HG02973 (cell line): Measurements from ENCODE around the gene PRDM16.

Experiments
- ATAC-seq: cut with Tn5 transposase; IDR thresholded peaks from one replicate; pipeline ENCODE4 v1.9.1; 2021; ENCODE audit warnings: moderate library complexity; ENCODE audit not compliant: unreplicated experiment

The PRDM16 gene

DNA sequence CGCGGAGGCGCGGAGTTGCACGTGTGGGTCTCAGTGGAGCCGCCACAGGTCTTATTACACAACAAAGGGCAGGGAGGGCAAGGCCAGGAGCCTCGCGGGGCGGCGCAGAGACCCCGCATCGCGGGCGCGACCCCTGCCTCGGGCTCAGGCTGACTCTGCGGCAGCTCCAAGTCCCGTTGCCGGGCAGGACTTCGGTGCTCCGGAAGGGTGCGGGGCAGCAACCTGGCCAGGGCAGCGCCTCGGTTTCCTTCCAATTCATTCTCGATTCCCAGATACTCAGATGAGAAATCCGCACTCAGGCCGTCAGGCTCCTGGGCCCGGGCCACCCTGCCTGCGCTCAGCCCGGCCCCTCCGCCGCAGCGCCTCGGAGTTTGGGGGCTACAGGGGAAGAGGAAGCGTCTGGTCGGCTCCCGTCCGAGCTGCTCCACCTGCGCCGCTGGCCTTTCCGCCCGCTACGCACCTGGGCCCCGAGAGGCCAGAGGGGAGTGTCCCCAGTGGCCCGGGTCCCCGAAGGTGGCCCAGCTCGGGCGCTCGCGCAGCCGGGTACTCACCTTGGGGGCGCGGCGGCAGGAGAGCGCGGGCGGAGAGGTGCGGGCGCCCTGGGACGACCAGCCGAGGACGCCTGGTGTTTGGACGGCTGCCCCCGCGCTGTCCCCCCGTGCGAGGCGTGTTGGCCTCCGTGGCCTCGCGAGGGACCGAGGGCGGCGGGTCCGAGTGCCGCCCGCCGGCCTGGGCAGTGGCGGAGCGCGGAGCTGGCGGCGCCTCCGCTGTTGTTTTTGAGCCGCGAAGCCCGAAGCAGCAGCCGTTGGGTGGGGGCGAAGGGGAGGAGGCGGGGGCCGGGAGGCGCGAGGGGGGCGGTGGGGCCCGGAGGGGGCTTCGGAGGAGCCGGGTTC, 1.1 kb upstream of the PRDM16 start:
- ATAC-seq, result no peak

GRCh38 chr1:3069491-3070308, 697 bp downstream of the PRDM16 start:
- ATAC-seq, result no peak

DNA sequence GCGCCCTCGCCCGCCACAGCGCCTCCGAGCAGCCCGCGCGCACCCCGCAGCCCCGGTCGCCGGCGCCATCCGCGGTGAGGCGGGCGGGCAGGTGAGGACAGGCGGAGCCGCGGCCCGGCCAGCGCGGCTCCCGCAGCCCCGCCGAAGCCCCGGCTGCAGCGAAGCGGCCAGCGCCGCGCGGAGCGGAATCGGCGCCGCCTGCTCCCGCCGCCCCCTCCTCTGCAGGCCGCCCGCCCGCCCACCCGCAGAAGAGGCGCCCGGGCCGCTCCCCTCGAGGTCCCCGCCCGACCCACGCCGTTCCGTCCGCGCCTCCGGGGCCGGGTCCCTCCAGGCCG, 1.3 kb downstream of the PRDM16 start:
- no peak for ATAC-seq

GRCh38 chr1:3070644-3071564, 1.9 kb downstream of the PRDM16 start:
- ATAC-seq, result no peak

- no peak for ATAC-seq
Observed at GRCh38 chr1:3071565-3072390, 2.8 kb downstream of the PRDM16 start.

DNA sequence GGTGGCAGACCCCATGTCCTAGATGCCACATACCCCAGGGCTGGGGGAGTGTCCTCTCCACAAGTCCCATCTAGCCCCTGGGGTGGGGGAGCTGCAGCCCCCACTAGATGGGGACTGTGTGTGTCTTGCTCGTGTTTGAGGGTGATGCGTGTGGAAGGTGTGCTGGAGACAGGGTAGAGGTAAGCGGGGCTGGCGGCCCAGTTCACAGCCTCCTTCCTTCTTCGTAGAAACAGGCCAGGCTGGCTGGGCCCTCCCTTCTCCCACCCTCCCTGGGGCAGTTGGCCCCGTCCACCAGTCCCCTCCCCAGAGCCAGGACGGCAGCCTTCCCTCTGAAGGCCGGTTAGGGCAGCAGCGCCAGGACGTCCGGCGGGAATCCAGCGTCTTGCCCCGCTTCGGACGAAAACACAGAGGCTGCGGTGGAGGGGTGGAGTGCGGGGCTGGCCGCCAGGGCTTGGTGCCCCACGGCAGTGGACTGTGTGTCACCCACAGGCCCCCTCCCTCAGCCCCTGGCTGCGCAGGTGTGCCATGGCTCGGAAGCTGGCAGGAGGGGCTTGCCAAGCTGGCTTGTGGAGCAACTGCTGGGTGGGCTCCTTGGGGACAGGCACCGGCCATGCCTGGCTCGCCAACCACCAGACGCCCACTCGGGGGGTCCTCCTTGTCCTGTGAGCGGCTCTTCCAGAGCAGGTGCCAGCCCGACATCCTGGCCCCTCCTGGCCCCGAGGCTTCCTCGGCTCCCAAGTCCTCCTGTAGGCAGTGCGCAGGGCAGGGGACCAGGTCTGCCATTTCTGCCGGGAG, 3.6 kb downstream of the PRDM16 start:
- no peak for ATAC-seq

GRCh38 chr1:3073186-3073488, 4.1 kb downstream of the PRDM16 start:
- ATAC-seq, result no peak

DNA sequence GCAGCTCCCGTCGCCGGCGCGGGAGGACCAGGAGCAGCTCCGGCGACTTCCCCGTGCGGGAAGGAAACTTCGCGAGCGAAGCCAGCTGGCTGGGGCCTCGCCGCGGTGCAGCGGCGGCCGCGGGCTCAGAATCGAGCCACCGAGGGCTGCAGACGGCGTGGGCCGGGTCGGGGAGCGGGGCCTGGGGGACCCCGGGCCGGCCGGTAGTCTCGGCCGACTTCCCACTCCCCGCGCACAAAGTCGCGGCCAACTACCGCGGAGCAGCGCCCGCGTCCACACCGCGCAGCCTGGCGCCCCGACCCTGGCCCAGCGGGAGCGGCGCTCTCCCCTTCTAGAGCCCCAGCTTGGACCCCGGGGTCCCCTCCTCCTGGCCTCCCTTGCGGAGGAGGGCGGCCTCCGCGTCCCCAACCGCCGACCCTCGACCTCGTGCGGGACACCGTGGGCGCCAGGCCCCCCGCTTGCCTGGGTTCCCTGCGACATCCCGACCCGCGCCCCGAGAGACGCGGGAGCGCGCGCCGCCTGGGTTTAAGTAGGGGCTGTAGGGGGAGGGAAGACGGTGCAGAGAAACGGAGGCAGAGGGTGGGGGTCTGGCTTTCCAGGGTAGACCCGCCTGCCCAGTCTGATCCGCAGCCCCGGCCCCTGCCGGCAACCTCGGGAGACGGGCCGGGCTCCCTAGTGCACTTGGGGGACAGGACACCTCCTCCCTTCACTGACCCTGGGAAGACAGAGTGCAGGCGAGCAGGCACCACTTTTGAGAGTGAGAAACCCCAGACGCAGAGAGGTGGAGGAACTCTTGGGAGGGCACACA, 4.7 kb downstream of the PRDM16 start:
- no peak for ATAC-seq

GRCh38 chr1:3074297-3074741, 5.3 kb downstream of the PRDM16 start:
- ATAC-seq, result no peak

DNA sequence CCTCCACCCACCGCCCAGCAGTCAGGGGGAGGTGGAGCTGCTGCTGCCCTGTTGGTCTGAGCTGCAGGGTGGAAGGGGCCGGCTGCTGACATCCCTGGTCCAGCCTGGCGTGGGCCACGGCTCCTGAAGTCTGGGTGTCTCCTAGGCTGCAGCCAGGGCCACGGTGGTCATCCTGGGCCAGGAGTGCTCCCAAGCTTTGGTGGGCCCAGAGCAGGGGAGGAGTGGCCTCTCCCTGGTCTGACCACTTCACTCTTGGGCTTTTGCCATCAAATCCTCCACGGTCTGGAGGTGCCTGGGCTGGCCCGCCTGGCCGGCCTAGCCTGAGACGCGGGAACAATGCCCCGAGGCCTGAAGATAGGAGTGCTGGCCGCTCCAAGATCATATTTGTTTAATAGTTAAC, 5.8 kb downstream of the PRDM16 start:
- ATAC-seq, result no peak

GRCh38 chr1:3075666-3076362, 6.8 kb downstream of the PRDM16 start:
- no peak for ATAC-seq

- ATAC-seq, result no peak
Observed at GRCh38 chr1:3076363-3076740, 7.3 kb downstream of the PRDM16 start.

DNA sequence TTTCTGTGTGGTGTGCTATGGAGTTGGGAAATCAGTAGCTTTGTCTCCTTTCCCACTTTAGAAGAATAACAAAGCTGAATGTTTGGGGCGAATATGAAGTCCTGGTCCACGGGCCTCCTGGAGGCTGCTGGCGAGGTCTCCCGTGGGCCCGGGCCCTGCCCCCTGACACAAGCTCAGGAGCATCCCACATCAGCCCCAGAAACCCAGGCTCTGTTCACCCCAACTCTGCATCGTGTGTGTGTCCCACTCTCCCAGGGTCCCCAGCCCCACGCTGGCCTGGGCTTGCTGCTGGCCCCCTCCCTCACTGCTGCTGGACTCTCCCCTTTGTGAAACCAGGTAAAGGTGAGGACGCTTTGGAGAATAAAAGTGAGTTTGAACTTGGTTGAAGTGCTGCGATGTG, 8.1 kb downstream of the PRDM16 start:
- no peak for ATAC-seq

DNA sequence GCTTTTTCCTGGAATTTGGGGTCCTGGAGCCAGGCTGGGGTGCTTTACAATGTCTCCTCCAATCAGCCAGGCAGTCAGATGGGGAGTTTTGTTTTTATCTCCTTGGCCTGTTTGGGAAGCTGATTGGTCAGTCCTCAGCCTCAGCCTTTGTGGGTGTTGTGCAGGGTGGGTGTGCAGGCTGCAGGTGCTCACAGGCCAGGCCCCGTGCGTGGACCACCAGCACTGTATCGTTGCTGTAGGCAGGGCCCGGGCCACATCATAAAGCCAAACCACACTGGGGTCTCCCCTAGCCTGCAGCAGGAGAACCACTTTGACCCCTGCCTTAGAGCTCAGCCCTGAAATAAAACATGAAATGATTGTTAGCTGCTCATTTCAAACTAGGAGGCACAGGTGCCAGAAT, 8.6 kb downstream of the PRDM16 start:
- no peak for ATAC-seq

GRCh38 chr1:3078430-3078861, 9.4 kb downstream of the PRDM16 start:
- ATAC-seq, result no peak

DNA sequence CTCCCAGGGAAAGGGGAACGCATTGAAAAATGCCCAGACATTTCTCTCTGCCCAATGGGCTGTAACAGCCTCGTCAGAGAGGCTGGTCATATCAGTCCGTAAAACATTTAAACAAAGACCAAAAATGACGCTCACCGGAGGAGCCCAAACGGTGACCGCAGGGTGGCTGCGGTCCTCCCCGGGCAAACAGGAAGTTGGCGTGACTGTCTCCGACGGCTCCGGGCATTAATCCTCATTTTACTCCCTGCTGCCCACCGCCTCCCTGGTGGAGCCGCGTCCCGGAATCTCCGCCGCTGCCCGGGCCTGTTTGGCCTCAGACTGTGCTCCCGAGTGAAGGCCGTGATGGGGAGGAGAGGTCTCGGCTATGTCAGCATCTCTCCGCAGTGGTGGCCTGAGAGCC, 9.9 kb downstream of the PRDM16 start:
- no peak for ATAC-seq

- ATAC-seq, result no peak
Observed at GRCh38 chr1:3079381-3080052, 10.5 kb downstream of the PRDM16 start.
